A673 (cell line): ENCODE data around the gene ZNF341. TPM values are rescaled to one million over a fixed set of nuclear protein-coding genes. Genes with fewer than 3 reads are reported as not detected.

Experiments used
- BruUV-seq: library from RNA; stranded (reverse); fragments of 400-500 nt; replicated peaks from 2 replicates; lab custom pipeline; 2021; lab: Mats Ljungman, UMichigan
- CTCF ChIA-PET: fragments of 300-600 bp; sonication (Branson Sonifier 250); formaldehyde crosslinking; loops from one replicate; lab custom pipeline; 2022; ENCODE audit warnings: antibody characterized with exemption; lab: Charles Lee
- POLR2A ChIA-PET: fragments of 300-600 bp; sonication (Branson Sonifier 250); formaldehyde crosslinking; loops from one replicate; lab custom pipeline; 2022; ENCODE audit warnings: antibody characterized with exemption; ENCODE audit not compliant: low non-redundant PET; lab: Charles Lee
- DNase-seq: peaks from one replicate; pipeline ENCODE4 v3.0.0-alpha.2; 2015; ENCODE audit warnings: low spot score
- H3K27ac ChIP-seq: fragments of 200-600 bp; sonication (generic); 2 replicates; pipeline ENCODE4 v1.5.1; 2016; ENCODE audit warnings: mixed run types, low read depth, mild to moderate bottlenecking, mixed read lengths, antibody characterized with exemption, low read length; ENCODE audit not compliant: poor library complexity, severe bottlenecking
- H3K27me3 ChIP-seq: fragments of 200-600 bp; sonication (generic); replicated peaks from 2 replicates; pipeline ENCODE4 v1.6.1; 2017; ENCODE audit warnings: mixed run types, low read depth, mild to moderate bottlenecking, mixed read lengths, antibody characterized with exemption, low read length; ENCODE audit not compliant: insufficient read depth, poor library complexity
- H3K36me3 ChIP-seq: fragments of 200-600 bp; sonication (generic); 2 replicates; pipeline ENCODE4 v1.6.1; 2016; ENCODE audit warnings: mixed run types, mild to moderate bottlenecking, mixed read lengths, antibody characterized with exemption, low read length; ENCODE audit not compliant: insufficient read depth, poor library complexity, severe bottlenecking
- H3K4me1 ChIP-seq: fragments of 200-600 bp; sonication (generic); 2 replicates; pipeline ENCODE4 v1.6.1; 2017; ENCODE audit warnings: mixed run types, mild to moderate bottlenecking, mixed read lengths, antibody characterized with exemption, low read length; ENCODE audit not compliant: insufficient read depth, poor library complexity, severe bottlenecking
- H3K4me3 ChIP-seq: fragments of 200-600 bp; sonication (generic); 2 replicates; pipeline ENCODE4 v1.5.1; 2016; ENCODE audit warnings: low read depth, mixed run types, mild to moderate bottlenecking, mixed read lengths, low read length; ENCODE audit not compliant: poor library complexity, severe bottlenecking
- H3K9me3 ChIP-seq: fragments of 200-600 bp; sonication (generic); 2 replicates; pipeline ENCODE4 v1.6.1; 2016; ENCODE audit warnings: mixed run types, low read depth, mild to moderate bottlenecking, mixed read lengths, antibody characterized with exemption, low read length; ENCODE audit not compliant: poor library complexity, severe bottlenecking
- EZH2 ChIP-seq: fragments of 200-600 bp; sonication (generic); IDR thresholded peaks from 2 replicates; pipeline ENCODE4 v1.6.1; 2017; ENCODE audit warnings: borderline replicate concordance, low read depth, mild to moderate bottlenecking, mixed read lengths, antibody characterized with exemption, low read length; ENCODE audit not compliant: poor library complexity, severe bottlenecking
- intact Hi-C: fragments of 100-400 bp; cut with micrococcal nuclease; formaldehyde crosslinking; loops from one replicate; pipeline ENCODE4 v1.10.0; 2022; ENCODE audit not compliant: unreplicated experiment
- total RNA-seq: library from RNA; stranded (reverse); gene quantifications from 2 replicates; pipeline ENCODE4 v1.2.3, GENCODE V29; 2021
- TF ChIP-seq, protein P1 (sequence below): fragments of 300-800, 200-600 bp; sonication (generic); conservative IDR thresholded peaks from 2 replicates; pipeline ENCODE4 v1.5.1; 2017; ENCODE audit warnings: low read depth, mild to moderate bottlenecking, antibody characterized with exemption, low read length, moderate library complexity, mixed read lengths

ZNF341 gene
- total RNA-seq, 1 experiment from 2014 or later: 5.0 TPM

DNA sequence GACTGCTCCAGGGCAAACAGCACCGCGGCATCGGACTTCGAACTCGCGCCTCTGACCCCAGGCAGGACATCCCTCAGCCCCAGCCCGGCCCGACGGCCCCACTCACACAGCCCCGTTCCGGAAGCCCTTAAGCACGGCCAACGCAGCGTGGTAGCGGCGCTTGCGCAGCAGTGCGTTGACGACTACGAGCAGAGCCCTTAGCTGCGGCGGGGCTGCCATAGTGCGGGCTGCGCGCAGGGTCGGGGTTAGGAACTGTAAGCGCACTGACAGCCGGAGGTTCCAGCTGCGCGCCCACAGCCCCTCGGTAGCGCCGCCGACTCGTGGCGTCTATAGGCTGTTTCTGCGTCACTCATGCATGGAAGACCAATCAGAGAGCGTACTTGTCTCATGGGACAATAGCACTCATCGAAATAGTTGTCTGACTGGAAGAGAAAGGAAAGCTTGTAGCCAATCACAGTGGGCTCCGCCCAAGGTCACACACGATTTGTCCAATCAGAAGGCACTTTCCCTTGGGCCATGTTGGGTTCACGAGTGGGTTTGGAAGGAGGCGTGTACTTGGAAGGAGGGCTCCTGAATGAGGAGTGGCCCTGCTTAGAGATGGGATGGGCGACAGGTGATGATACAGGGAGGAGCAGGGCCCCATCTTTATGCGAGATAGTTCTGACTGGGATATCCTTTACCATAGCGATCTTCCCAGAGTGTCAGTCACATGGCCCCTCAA lies 11.6 kb upstream of the ZNF341 start, which contains the start of gene PXMP4:
PXMP4 (minus strand) TSS at position 322 of the 721 bp plus-strand sequence; CDS start at position 219, 103 bp downstream.
- DNase-seq: peak; percentile 98
- H3K27ac ChIP-seq: peak within 1 kb of the TSS; percentile 32

GRCh38 chr20:33721391-33722140 lies 10.2 kb upstream of the ZNF341 start:
- ChIA-PET POLR2A (no interaction called here), CTCF (interaction anchor here (0.7 kb wide), 1 partner anchor 8 kb away, joined by 6 read pairs; no protein-coding TSS in a partner anchor)
- Histone ChIP-seq H3K27me3 (no peaks in the 10 kb centered on the region), H3K36me3 (no peaks in the 10 kb centered on the region), H3K27ac (no peak overlapping the region), H3K4me1 (peaks cover 4% of the 10 kb centered on the region), H3K4me3 (no peak overlapping the region), H3K9me3 (no peaks in the 10 kb centered on the region)
- no peak for TF ChIP-seq EZH2
- TF ChIP-seq, protein P1, sequence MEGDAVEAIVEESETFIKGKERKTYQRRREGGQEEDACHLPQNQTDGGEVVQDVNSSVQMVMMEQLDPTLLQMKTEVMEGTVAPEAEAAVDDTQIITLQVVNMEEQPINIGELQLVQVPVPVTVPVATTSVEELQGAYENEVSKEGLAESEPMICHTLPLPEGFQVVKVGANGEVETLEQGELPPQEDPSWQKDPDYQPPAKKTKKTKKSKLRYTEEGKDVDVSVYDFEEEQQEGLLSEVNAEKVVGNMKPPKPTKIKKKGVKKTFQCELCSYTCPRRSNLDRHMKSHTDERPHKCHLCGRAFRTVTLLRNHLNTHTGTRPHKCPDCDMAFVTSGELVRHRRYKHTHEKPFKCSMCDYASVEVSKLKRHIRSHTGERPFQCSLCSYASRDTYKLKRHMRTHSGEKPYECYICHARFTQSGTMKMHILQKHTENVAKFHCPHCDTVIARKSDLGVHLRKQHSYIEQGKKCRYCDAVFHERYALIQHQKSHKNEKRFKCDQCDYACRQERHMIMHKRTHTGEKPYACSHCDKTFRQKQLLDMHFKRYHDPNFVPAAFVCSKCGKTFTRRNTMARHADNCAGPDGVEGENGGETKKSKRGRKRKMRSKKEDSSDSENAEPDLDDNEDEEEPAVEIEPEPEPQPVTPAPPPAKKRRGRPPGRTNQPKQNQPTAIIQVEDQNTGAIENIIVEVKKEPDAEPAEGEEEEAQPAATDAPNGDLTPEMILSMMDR: no peak
- DNase-seq: no peak
- no TSS peak for BruUV-seq
- intact Hi-C loops: no loop called here

More for the DNA sequence above, 11.6 kb upstream of the ZNF341 start, which contains the start of gene PXMP4:
- H3K9me3 ChIP-seq: no peaks in the 10 kb centered on the region
- no peaks in the 10 kb centered on the region for H3K27me3 ChIP-seq
- no peaks in the 10 kb centered on the region for H3K36me3 ChIP-seq
- intact Hi-C loops: no loop called here
- ChIA-PET POLR2A (interaction anchor here (0.7 kb wide), 1 partner anchor 32 kb away, joined by 3 read pairs; no protein-coding TSS in a partner anchor), CTCF (interaction anchor here (0.6 to 0.7 kb wide), 2 partner anchors 35 to 280 kb away, joined by 3 to 4 read pairs; no protein-coding TSS in a partner anchor)
- no TSS peak for BruUV-seq
- TF ChIP-seq, protein P1: no peak
- TF ChIP-seq EZH2: no peak
- H3K4me1 ChIP-seq: peaks cover 4% of the 10 kb centered on the region
- peak within 1 kb of the TSS; percentile 82 for H3K4me3 ChIP-seq

DNA sequence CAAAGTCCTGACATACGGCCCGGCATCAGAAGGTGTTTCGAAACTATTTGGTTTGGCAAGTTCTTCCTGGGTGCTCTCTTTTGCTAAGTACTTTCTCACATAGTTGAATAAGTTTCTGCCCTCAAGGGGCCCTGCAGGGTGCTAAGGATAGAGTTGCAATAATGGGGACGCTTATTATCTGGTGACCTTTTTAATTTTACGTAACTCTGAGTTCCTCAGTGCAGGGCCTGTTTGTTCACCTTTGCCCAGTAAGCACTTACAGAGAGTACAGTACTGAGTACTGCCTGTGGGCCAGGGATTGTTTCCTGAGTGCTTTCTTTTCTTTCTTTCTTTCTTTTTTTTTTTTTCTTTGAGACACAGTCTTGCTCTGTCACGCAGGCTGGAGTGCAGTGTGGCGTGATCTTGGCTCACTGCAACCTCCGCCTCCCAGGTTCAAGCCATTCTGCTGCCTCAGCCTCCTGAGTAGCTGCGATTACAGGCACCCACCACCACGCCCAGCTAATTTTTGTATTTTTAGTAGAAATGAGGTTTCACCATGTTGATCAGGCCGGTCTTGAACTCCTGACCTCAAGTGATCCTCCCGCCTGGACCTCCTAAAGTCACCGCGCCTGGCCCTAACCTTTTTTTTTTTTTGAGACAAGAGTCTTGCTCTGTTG lies 7.2 kb upstream of the ZNF341 start:
- no peaks in the 10 kb centered on the region for H3K36me3 ChIP-seq
- no TSS peak for BruUV-seq
- TF ChIP-seq, protein P1: no peak
- TF ChIP-seq EZH2: no peak
- no peak for DNase-seq
- CTCF ChIA-PET: no interaction called here
- no peaks in the 10 kb centered on the region for H3K9me3 ChIP-seq
- POLR2A ChIA-PET: no interaction called here
- no peak overlapping the region for H3K27ac ChIP-seq
- no peaks in the 10 kb centered on the region for H3K27me3 ChIP-seq
- peaks cover 1% of the 10 kb centered on the region for H3K4me1 ChIP-seq
- intact Hi-C loops: no loop called here
- H3K4me3 ChIP-seq: no peak overlapping the region
